ENCODE results near the gene UBR3.
"Not testable (repeated sequence)": the region's sequence is repeated elsewhere in the genome, so short reads cannot be mapped to it uniquely, and the experiment has no call there.

The UBR3 gene

GRCh38 chr2:170118641-170119040 is 291.4 kb downstream of the UBR3 start:
- no peak for DNase-seq (ENCODE audit: low read depth, low spot score)
- TF ChIP-seq CTCF (IDR thresholded peaks at IDR 0.05; ENCODE audit: insufficient read depth, low read length, missing control alignments) = no peak
- no peak overlapping the region for H3K4me3 ChIP-seq (ENCODE audit: low read depth, low read length)
- ChIA-PET POLR2A (no interaction called here), CTCF (no interaction called here)

GRCh38 chr2:170119326-170119725 is 292.1 kb downstream of the UBR3 start:
- POLR2A ChIA-PET; DNase-seq (ENCODE audit: low read depth, low spot score); H3K4me3 ChIP-seq (ENCODE audit: low read depth, low read length); CTCF ChIA-PET: not testable (repeated sequence)

- no peak for TF ChIP-seq CTCF (IDR thresholded peaks at IDR 0.05; ENCODE audit: insufficient read depth, low read length, missing control alignments)
- POLR2A ChIA-PET = no interaction called here
- CTCF ChIA-PET = interaction anchor here (0.8 kb wide), 1 partner anchor 25 kb away, joined by 3 read pairs; no protein-coding TSS in a partner anchor
- DNase-seq (ENCODE audit: low read depth, low spot score) = no peak
- no peak overlapping the region for H3K4me3 ChIP-seq (ENCODE audit: low read depth, low read length)
Observed at GRCh38 chr2:170121689-170122088, 294.4 kb downstream of the UBR3 start.

GRCh38 chr2:170122883-170123547 is 295.8 kb downstream of the UBR3 start:
- ChIA-PET POLR2A (no interaction called here), CTCF (no interaction called here)
- TF ChIP-seq CTCF (IDR thresholded peaks at IDR 0.05; ENCODE audit: insufficient read depth, low read length, missing control alignments) = no peak
- DNase-seq (ENCODE audit: low read depth, low spot score) = no peak
- no peak overlapping the region for H3K4me3 ChIP-seq (ENCODE audit: low read depth, low read length)

GRCh38 chr2:170123593-170123992 is 296.3 kb downstream of the UBR3 start:
- DNase-seq (ENCODE audit: low read depth, low spot score) = no peak
- ChIA-PET POLR2A (no interaction called here), CTCF (no interaction called here)
- TF ChIP-seq CTCF (IDR thresholded peaks at IDR 0.05; ENCODE audit: insufficient read depth, low read length, missing control alignments) = no peak
- no peak overlapping the region for H3K4me3 ChIP-seq (ENCODE audit: low read depth, low read length)

GRCh38 chr2:170126138-170126728 is 299.0 kb downstream of the UBR3 start:
- CTCF ChIA-PET; H3K4me3 ChIP-seq (ENCODE audit: low read depth, low read length); DNase-seq (ENCODE audit: low read depth, low spot score); POLR2A ChIA-PET: not testable (repeated sequence)
